ENCODE data around the gene AFAP1L2. TPM values are rescaled to one million over a fixed set of nuclear protein-coding genes. Genes with fewer than 3 reads are reported as not detected.

Gene AFAP1L2
- polyA plus RNA-seq, 3 donors = 0.01 to 0.43 TPM; not detected in 1

DNA sequence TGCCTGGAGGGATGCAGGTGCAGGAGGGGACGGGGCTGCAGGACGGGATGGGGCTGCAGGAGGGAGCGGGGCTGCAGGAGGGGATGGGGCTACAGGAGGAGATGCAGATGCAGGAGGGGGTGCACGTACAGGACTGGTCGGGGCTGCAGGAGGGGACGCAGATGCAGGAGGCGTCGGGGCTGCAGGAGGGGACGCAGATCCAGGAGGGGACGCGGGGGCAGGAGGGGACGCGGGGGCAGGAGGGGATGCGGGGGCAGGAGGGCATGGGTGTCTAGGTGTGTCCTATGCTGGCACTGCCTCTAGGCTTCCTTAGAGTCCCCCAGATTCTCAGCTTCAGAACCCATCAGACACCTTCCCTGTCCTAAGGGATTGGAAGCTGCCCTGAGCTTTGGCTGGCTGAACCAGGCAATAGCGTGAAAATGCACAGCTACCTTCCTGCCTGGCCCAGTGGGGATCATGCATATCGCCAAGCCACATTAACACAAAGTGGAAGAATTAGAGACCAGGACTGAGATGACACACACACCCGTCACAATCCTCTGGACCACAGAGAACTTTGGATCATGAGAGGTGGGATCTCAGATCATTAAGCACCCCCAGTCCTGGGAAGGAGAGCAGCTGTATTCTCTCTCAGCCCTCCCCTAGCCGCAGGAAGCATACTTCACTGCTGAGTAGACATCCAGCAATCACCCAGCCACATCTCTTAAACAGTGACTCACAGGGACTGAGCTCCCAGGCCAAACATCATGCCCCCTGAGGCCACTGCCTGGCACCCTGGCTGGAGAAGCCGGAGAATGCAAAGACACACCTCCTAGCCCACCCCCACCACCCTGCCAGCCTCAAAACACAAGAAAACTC lies 98.0 kb downstream of the AFAP1L2 start:
- no peak overlapping the region for H3K27ac Mint-ChIP-seq
- H3K4me3 Mint-ChIP-seq = no peak overlapping the region
- Histone ChIP-seq H3K9ac (ENCODE audit: insufficient read depth, low read length, poor library complexity, severe bottlenecking) (no peak overlapping the region), H3K4me2 (replicated peaks; ENCODE audit: extremely low read depth, low read length, poor library complexity, severe bottlenecking) (no peak overlapping the region), H3K27me3 (ENCODE audit: control insufficient read depth in 2 of 2, insufficient read depth in 2 of 2, low read length in 2 of 2) (no peaks in the 10 kb centered on the region), H3K36me3 (replicated peaks in 1 of 2; ENCODE audit: control insufficient read depth in 1 of 2, insufficient read depth in 2 of 2, low read length in 2 of 2) (no peaks in the 10 kb centered on the region), H3K4me3 (replicated peaks in 1 of 3; ENCODE audit: low read depth in 2 of 3, low read length in 3 of 3) (no peak overlapping the region), H3K9me3 (replicated peaks in 1 of 2; ENCODE audit: control insufficient read depth in 1 of 2, insufficient read depth in 1 of 2, low read length in 2 of 2) (no peaks in the 10 kb centered on the region), H4K20me1 (ENCODE audit: insufficient read depth, low read length) (no peaks in the 10 kb centered on the region), H3K27ac (ENCODE audit: low read depth in 1 of 2, low read length in 2 of 2) (no peak overlapping the region), H2AFZ (ENCODE audit: insufficient read depth, low read depth, low read length, poor library complexity, severe bottlenecking) (no peak overlapping the region), H3K4me1 (ENCODE audit: control insufficient read depth in 1 of 2, insufficient read depth in 2 of 2, low read length in 2 of 2) (peaks cover 8 to 11% of the 10 kb centered on the region in 2 donors), H3K79me2 (ENCODE audit: insufficient read depth, low read length) (no peaks in the 10 kb centered on the region)
- peaks cover 8 to 12% (median 8%) of the 10 kb centered on the region in 3 donors for H3K27me3 Mint-ChIP-seq (ENCODE audit: low read depth in 3 of 3)
- TF ChIP-seq CTCF (IDR thresholded peaks at IDR 0.05) = no peak
- 93% methylated on average over 4 of the region's 19 CpGs for WGBS (ENCODE audit: insufficient coverage)
- DNase-seq = no peak
- peaks cover 0 to 2% (median 0%) of the 10 kb centered on the region in 7 donors for H3K9me3 Mint-ChIP-seq
- H3K4me1 Mint-ChIP-seq = peaks cover 13% of the 10 kb centered on the region
- intact Hi-C loops (cut with micrococcal nuclease) = no loop called here
- H3K36me3 Mint-ChIP-seq = no peaks in the 10 kb centered on the region

- Histone ChIP-seq H3K27me3 (ENCODE audit: control insufficient read depth in 2 of 2, insufficient read depth in 2 of 2, low read length in 2 of 2) (no peaks in the 10 kb centered on the region), H2AFZ (ENCODE audit: insufficient read depth, low read depth, low read length, poor library complexity, severe bottlenecking) (no peak overlapping the region), H3K4me2 (replicated peaks; ENCODE audit: extremely low read depth, low read length, poor library complexity, severe bottlenecking) (peak overlapping the region; percentile 78), H3K36me3 (replicated peaks in 1 of 2; ENCODE audit: control insufficient read depth in 1 of 2, insufficient read depth in 2 of 2, low read length in 2 of 2) (no peaks in the 10 kb centered on the region), H3K27ac (ENCODE audit: low read depth in 1 of 2, low read length in 2 of 2) (no peak overlapping the region), H3K9ac (ENCODE audit: insufficient read depth, low read length, poor library complexity, severe bottlenecking) (no peak overlapping the region), H4K20me1 (ENCODE audit: insufficient read depth, low read length) (no peaks in the 10 kb centered on the region), H3K4me1 (ENCODE audit: control insufficient read depth in 1 of 2, insufficient read depth in 2 of 2, low read length in 2 of 2) (peaks cover 8 to 11% of the 10 kb centered on the region in 2 donors), H3K79me2 (ENCODE audit: insufficient read depth, low read length) (no peaks in the 10 kb centered on the region), H3K4me3 (replicated peaks in 1 of 3; ENCODE audit: low read depth in 2 of 3, low read length in 3 of 3) (no peak overlapping the region), H3K9me3 (replicated peaks in 1 of 2; ENCODE audit: control insufficient read depth in 1 of 2, insufficient read depth in 1 of 2, low read length in 2 of 2) (no peaks in the 10 kb centered on the region)
- no peak for TF ChIP-seq CTCF (IDR thresholded peaks at IDR 0.05)
- Mint-ChIP-seq H3K9me3 (peaks cover 0 to 2% (median 0%) of the 10 kb centered on the region in 7 donors), H3K4me3 (peak overlapping the region in 1 of 2 donors; percentile 39), H3K27ac (no peak overlapping the region), H3K4me1 (peaks cover 13% of the 10 kb centered on the region), H3K27me3 (ENCODE audit: low read depth in 3 of 3) (peaks cover 8 to 12% (median 8%) of the 10 kb centered on the region in 3 donors), H3K36me3 (no peaks in the 10 kb centered on the region)
- DNase-seq = no peak
- WGBS (ENCODE audit: insufficient coverage) = 98% methylated on average over 18 of the region's 18 CpGs
- intact Hi-C loops (cut with micrococcal nuclease) = no loop called here
Observed at GRCh38 chr10:114305521-114305925, 98.8 kb downstream of the AFAP1L2 start.
